DOHH2 (cell line): ENCODE measurements around the gene SSC5D.
A peak's percentile ranks its signal among the peaks of the same experiment; 100 is the strongest.

Experiments used
- H3F3A ChIP-seq: fragments of 200-600 bp; sonication (generic), shearing (Covaris generic); 2 replicates; pipeline ENCODE4 v1.6.0; 2016; ENCODE audit warnings: antibody characterized with exemption, mild to moderate bottlenecking; ENCODE audit not compliant: control insufficient read depth, insufficient read depth
- H3K27ac ChIP-seq: fragments of 200-600 bp; sonication (generic); 2 replicates; pipeline ENCODE4 v1.5.1; 2014; ENCODE audit warnings: low read depth, mild to moderate bottlenecking, low read length, moderate library complexity
- H3K27me3 ChIP-seq: fragments of 200-600 bp; sonication (generic); 2 replicates; pipeline ENCODE4 v1.6.1; 2014; ENCODE audit warnings: mild to moderate bottlenecking, low read length, mixed read lengths; ENCODE audit not compliant: control insufficient read depth
- H3K36me3 ChIP-seq: fragments of 200-600 bp; sonication (generic); 2 replicates; pipeline ENCODE4 v1.6.1; 2014; ENCODE audit warnings: mild to moderate bottlenecking, low read length, moderate library complexity, mixed read lengths; ENCODE audit not compliant: control insufficient read depth
- H3K4me1 ChIP-seq: fragments of 200-600 bp; sonication (generic); 2 replicates; pipeline ENCODE4 v1.6.1; 2014; ENCODE audit warnings: mild to moderate bottlenecking, low read length, mixed read lengths; ENCODE audit not compliant: control insufficient read depth
- H3K4me2 ChIP-seq: fragments of 200-600 bp; sonication (generic); 2 replicates; pipeline ENCODE4 v1.6.0; 2014; ENCODE audit warnings: mild to moderate bottlenecking, low read length, moderate library complexity
- H3K4me3 ChIP-seq: fragments of 200-600 bp; sonication (generic); 2 replicates; pipeline ENCODE4 v1.5.1; 2014; ENCODE audit warnings: mild to moderate bottlenecking, low read length, mixed read lengths
- H3K79me2 ChIP-seq: fragments of 200-600 bp; sonication (generic); 2 replicates; pipeline ENCODE4 v1.6.1; 2014; ENCODE audit warnings: mild to moderate bottlenecking, low read length, mixed read lengths; ENCODE audit not compliant: control insufficient read depth
- H3K9me2 ChIP-seq: fragments of 200-600 bp; sonication (generic); replicated peaks from 2 replicates; pipeline ENCODE4 v1.6.1; 2014; ENCODE audit warnings: mild to moderate bottlenecking, low read length, mixed read lengths; ENCODE audit not compliant: control insufficient read depth
- H3K9me3 ChIP-seq: fragments of 200-600 bp; sonication (generic); 2 replicates; pipeline ENCODE4 v1.6.1; 2014; ENCODE audit warnings: antibody characterized with exemption, low read length, mixed read lengths; ENCODE audit not compliant: control insufficient read depth, insufficient read depth
- H4K20me1 ChIP-seq: fragments of 200-600 bp; sonication (generic); 2 replicates; pipeline ENCODE4 v1.6.0; 2014; ENCODE audit warnings: low read depth, mild to moderate bottlenecking, antibody characterized with exemption, low read length, moderate library complexity; ENCODE audit not compliant: control insufficient read depth, insufficient read depth
- CTCF ChIP-seq: fragments of 200-600 bp; sonication (generic); IDR thresholded peaks from one replicate; pipeline ENCODE4 v1.5.1; 2014; ENCODE audit warnings: antibody characterized with exemption, mild to moderate bottlenecking, low read depth, low read length; ENCODE audit not compliant: poor library complexity, severe bottlenecking
- EZH2phosphoT487 ChIP-seq: fragments of 200-600 bp; sonication (generic); IDR thresholded peaks from 2 replicates; pipeline ENCODE4 v1.6.1; 2017; ENCODE audit warnings: borderline replicate concordance, mild to moderate bottlenecking, antibody characterized with exemption, low read length, moderate library complexity, mixed read lengths

Gene SSC5D

GRCh38 chr19:55546822-55547614 lies 58.8 kb downstream of the SSC5D start:
- TF ChIP-seq EZH2phosphoT487: no peak
- no peak for TF ChIP-seq CTCF
- Histone ChIP-seq H4K20me1 (no peaks in the 10 kb centered on the region), H3K9me3 (no peaks in the 10 kb centered on the region), H3K4me1 (peaks cover 11% of the 10 kb centered on the region), H3K27me3 (peaks cover 7% of the 10 kb centered on the region), H3K4me3 (no peak overlapping the region), H3K9me2 (no peaks in the 10 kb centered on the region), H3K4me2 (no peak overlapping the region), H3K27ac (no peak overlapping the region), H3K36me3 (no peaks in the 10 kb centered on the region), H3K79me2 (no peaks in the 10 kb centered on the region), H3F3A (no peaks in the 10 kb centered on the region)

- peaks cover 7% of the 10 kb centered on the region for H3K27me3 ChIP-seq
- H3K9me3 ChIP-seq: no peaks in the 10 kb centered on the region
- H3K4me2 ChIP-seq: peak overlapping the region; percentile 58
- no peaks in the 10 kb centered on the region for H3K36me3 ChIP-seq
- H3F3A ChIP-seq: no peaks in the 10 kb centered on the region
- H3K4me1 ChIP-seq: peaks cover 11% of the 10 kb centered on the region
- no peak for TF ChIP-seq EZH2phosphoT487
- TF ChIP-seq CTCF: no peak
- peak overlapping the region; percentile 45 for H3K4me3 ChIP-seq
- H4K20me1 ChIP-seq: no peaks in the 10 kb centered on the region
- no peaks in the 10 kb centered on the region for H3K9me2 ChIP-seq
- H3K27ac ChIP-seq: no peak overlapping the region
- H3K79me2 ChIP-seq: no peaks in the 10 kb centered on the region
Measured at GRCh38 chr19:55549500-55550320, 61.5 kb downstream of the SSC5D start.

- Histone ChIP-seq H3K79me2 (no peaks in the 10 kb centered on the region), H3K36me3 (no peaks in the 10 kb centered on the region), H3K4me2 (peak overlapping the region; percentile 58), H3K27me3 (peaks cover 7% of the 10 kb centered on the region), H3K4me1 (peaks cover 11% of the 10 kb centered on the region), H3K4me3 (peak overlapping the region; percentile 45), H3K27ac (no peak overlapping the region), H3K9me2 (no peaks in the 10 kb centered on the region), H4K20me1 (no peaks in the 10 kb centered on the region), H3K9me3 (no peaks in the 10 kb centered on the region), H3F3A (no peaks in the 10 kb centered on the region)
- no peak for TF ChIP-seq EZH2phosphoT487
- TF ChIP-seq CTCF: no peak
Measured at GRCh38 chr19:55550321-55550650, 62.0 kb downstream of the SSC5D start.
